ENCODE measurements around the gene TRIP13. TPM values are rescaled to one million over a fixed set of nuclear protein-coding genes. Genes with fewer than 3 reads are reported as not detected.

The TRIP13 gene
- total RNA-seq, 1 donor from 2014 or later, result 3.9 TPM

Other genes starting within 250 kb of the TRIP13 start
- 44.5 TPM for gene TPPP, start 199.5 kb upstream of the TRIP13 start, total RNA-seq (ENCODE audit: unreplicated experiment)
- 42.8 TPM for gene ZDHHC11B, start 108.2 kb upstream of the TRIP13 start, total RNA-seq (ENCODE audit: unreplicated experiment)
- 73.0 TPM for gene ZDHHC11, start 41.9 kb upstream of the TRIP13 start, total RNA-seq (ENCODE audit: unreplicated experiment)
- 104 TPM for gene BRD9, start 83 bp upstream of the TRIP13 start, total RNA-seq (ENCODE audit: unreplicated experiment)
- 41.7 TPM for gene NKD2, start 115.9 kb downstream of the TRIP13 start, total RNA-seq (ENCODE audit: unreplicated experiment)
- 147 TPM for gene SLC12A7, start 219.2 kb downstream of the TRIP13 start, total RNA-seq (ENCODE audit: unreplicated experiment)

Data from glutamatergic neuron (in vitro differentiated cells).